ENCODE measurements around the gene PRF1. TPM values are rescaled to one million over a fixed set of nuclear protein-coding genes. Genes with fewer than 3 reads are reported as not detected.

Gene PRF1
- total and polyA plus RNA-seq, 2 donors (not counting 1 experiment from before 2014, with no cell fraction given): not detected

DNA sequence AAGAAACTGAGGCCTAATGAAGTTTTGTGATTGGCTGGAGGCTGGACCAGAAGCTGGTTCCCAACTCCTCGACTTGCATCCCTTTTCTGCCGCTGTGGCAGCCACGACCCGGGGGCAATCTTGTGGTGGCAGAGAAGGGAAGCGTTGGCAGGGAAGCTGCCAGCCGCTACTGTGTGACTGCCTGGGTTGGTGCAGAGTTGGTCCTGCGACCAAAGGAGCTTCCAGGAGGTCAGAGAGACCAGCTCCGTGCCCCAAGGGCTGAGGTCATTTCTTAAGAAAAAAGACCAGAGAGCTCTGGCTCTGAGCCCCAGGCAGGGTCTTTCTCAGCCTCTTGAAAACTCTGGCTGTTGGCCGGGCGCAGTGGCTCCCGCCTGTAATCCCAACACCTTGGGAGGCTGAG lies 47.2 kb downstream of the PRF1 start:
- Histone ChIP-seq H4K20me1 (ENCODE audit: control insufficient read depth, extremely low read depth, insufficient read depth, low read length) (no peaks in the 10 kb centered on the region), H3K79me2 (ENCODE audit: control insufficient read depth, insufficient read depth, low read length) (no peaks in the 10 kb centered on the region), H3K4me1 (ENCODE audit: control insufficient read depth, extremely low read depth, insufficient read depth, low read length) (peaks cover 15% of the 10 kb centered on the region), H3K4me2 (ENCODE audit: extremely low read depth, insufficient read depth, low read length) (no peak overlapping the region), H3K9me3 (ENCODE audit: control insufficient read depth, insufficient read depth, low read depth, low read length) (no peaks in the 10 kb centered on the region), H2AFZ (ENCODE audit: low read length) (no peak overlapping the region), H3K27me3 (ENCODE audit: control insufficient read depth, insufficient read depth, low read length) (no peaks in the 10 kb centered on the region), H3K4me3 (replicated peaks in 1 of 4; ENCODE audit: control extremely low read depth in 1 of 4, insufficient read depth in 1 of 4, low read depth in 3 of 4, low read length in 4 of 4) (no peak overlapping the region), H3K27ac (ENCODE audit: insufficient read depth, low read length) (no peak overlapping the region), H3K9ac (ENCODE audit: insufficient read depth, low read length) (no peak overlapping the region), H3K36me3 (ENCODE audit: control insufficient read depth, insufficient read depth, low read length) (no peaks in the 10 kb centered on the region)
- no peak for TF ChIP-seq EZH2 (IDR thresholded peaks at IDR 0.05; ENCODE audit: low read length, missing control alignments)
- TF ChIP-seq, protein P1, sequence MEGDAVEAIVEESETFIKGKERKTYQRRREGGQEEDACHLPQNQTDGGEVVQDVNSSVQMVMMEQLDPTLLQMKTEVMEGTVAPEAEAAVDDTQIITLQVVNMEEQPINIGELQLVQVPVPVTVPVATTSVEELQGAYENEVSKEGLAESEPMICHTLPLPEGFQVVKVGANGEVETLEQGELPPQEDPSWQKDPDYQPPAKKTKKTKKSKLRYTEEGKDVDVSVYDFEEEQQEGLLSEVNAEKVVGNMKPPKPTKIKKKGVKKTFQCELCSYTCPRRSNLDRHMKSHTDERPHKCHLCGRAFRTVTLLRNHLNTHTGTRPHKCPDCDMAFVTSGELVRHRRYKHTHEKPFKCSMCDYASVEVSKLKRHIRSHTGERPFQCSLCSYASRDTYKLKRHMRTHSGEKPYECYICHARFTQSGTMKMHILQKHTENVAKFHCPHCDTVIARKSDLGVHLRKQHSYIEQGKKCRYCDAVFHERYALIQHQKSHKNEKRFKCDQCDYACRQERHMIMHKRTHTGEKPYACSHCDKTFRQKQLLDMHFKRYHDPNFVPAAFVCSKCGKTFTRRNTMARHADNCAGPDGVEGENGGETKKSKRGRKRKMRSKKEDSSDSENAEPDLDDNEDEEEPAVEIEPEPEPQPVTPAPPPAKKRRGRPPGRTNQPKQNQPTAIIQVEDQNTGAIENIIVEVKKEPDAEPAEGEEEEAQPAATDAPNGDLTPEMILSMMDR (conservative IDR thresholded peaks at IDR 0.05 in 1 of 2, IDR thresholded peaks at IDR 0.05 in 1 of 2; ENCODE audit: low read depth in 1 of 2, low read length in 2 of 2): no peak
- no peak for DNase-seq (ENCODE audit: low read depth in 2 of 2)

DNA sequence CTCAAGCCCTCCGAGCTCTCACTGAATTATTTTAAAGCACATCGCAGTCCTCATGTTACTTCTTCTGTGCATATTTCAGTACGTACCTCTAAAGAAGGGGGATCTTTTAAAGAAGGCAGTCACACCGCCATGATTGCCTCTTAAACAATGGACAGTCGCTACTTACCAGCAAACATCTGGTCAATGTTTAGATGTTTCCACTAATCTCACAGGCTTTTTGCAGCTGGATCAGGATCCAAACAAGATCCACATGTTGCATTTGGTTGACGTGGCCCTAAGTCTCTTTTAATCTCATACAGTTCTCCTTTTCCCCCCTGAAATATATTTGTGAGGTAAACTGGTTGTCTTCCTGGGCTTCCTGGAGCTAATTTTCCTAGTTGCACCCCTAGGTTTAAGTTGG lies 50.0 kb downstream of the PRF1 start:
- Histone ChIP-seq H3K4me2 (ENCODE audit: extremely low read depth, insufficient read depth, low read length) (peak overlapping the region; percentile 1), H3K9ac (ENCODE audit: insufficient read depth, low read length) (peak overlapping the region; percentile 31), H3K4me3 (replicated peaks in 1 of 4; ENCODE audit: control extremely low read depth in 1 of 4, insufficient read depth in 1 of 4, low read depth in 3 of 4, low read length in 4 of 4) (peak overlapping the region in 1 of 4 experiments; percentile 14), H3K36me3 (ENCODE audit: control insufficient read depth, insufficient read depth, low read length) (no peaks in the 10 kb centered on the region), H3K27me3 (ENCODE audit: control insufficient read depth, insufficient read depth, low read length) (no peaks in the 10 kb centered on the region), H3K79me2 (ENCODE audit: control insufficient read depth, insufficient read depth, low read length) (no peaks in the 10 kb centered on the region), H3K27ac (ENCODE audit: insufficient read depth, low read length) (peak overlapping the region; percentile 54), H4K20me1 (ENCODE audit: control insufficient read depth, extremely low read depth, insufficient read depth, low read length) (no peaks in the 10 kb centered on the region), H3K9me3 (ENCODE audit: control insufficient read depth, insufficient read depth, low read depth, low read length) (no peaks in the 10 kb centered on the region), H3K4me1 (ENCODE audit: control insufficient read depth, extremely low read depth, insufficient read depth, low read length) (peaks cover 11% of the 10 kb centered on the region), H2AFZ (ENCODE audit: low read length) (no peak overlapping the region)
- TF ChIP-seq, protein P1 (conservative IDR thresholded peaks at IDR 0.05 in 1 of 2, IDR thresholded peaks at IDR 0.05 in 1 of 2; ENCODE audit: low read depth in 1 of 2, low read length in 2 of 2): no peak
- no peak for TF ChIP-seq EZH2 (IDR thresholded peaks at IDR 0.05; ENCODE audit: low read length, missing control alignments)
- DNase-seq (ENCODE audit: low read depth in 2 of 2): peak in 1 of 2 donors; percentile 41

DNA sequence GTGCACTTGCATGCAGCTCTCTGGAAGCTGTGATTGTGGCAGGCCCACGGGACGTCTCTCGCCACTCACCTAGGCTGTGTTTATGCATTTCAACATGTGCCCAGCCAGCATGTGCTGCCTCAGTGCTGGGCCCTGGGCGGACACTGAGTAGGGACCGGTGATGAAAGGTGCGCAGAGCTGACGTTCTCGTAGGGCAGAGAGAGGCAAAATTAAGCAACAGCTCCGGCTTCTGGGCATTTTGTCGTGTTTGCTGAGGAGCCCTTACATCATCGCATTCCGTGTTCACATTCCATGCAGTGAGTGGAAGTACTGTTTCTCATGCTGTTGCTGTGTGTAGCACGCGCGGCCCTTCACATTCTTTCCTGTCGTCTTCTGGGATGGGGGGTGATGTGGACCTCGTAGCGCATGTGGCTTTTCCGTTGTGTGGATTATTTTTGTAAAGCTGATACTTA lies 50.5 kb downstream of the PRF1 start:
- Histone ChIP-seq H3K79me2 (ENCODE audit: control insufficient read depth, insufficient read depth, low read length) (no peaks in the 10 kb centered on the region), H3K27ac (ENCODE audit: insufficient read depth, low read length) (peak overlapping the region; percentile 54), H3K27me3 (ENCODE audit: control insufficient read depth, insufficient read depth, low read length) (no peaks in the 10 kb centered on the region), H3K4me1 (ENCODE audit: control insufficient read depth, extremely low read depth, insufficient read depth, low read length) (peaks cover 11% of the 10 kb centered on the region), H2AFZ (ENCODE audit: low read length) (no peak overlapping the region), H3K9ac (ENCODE audit: insufficient read depth, low read length) (no peak overlapping the region), H3K4me3 (replicated peaks in 1 of 4; ENCODE audit: control extremely low read depth in 1 of 4, insufficient read depth in 1 of 4, low read depth in 3 of 4, low read length in 4 of 4) (no peak overlapping the region), H3K4me2 (ENCODE audit: extremely low read depth, insufficient read depth, low read length) (peak overlapping the region; percentile 1), H4K20me1 (ENCODE audit: control insufficient read depth, extremely low read depth, insufficient read depth, low read length) (no peaks in the 10 kb centered on the region), H3K9me3 (ENCODE audit: control insufficient read depth, insufficient read depth, low read depth, low read length) (no peaks in the 10 kb centered on the region), H3K36me3 (ENCODE audit: control insufficient read depth, insufficient read depth, low read length) (no peaks in the 10 kb centered on the region)
- no peak for TF ChIP-seq EZH2 (IDR thresholded peaks at IDR 0.05; ENCODE audit: low read length, missing control alignments)
- TF ChIP-seq, protein P1 (conservative IDR thresholded peaks at IDR 0.05 in 1 of 2, IDR thresholded peaks at IDR 0.05 in 1 of 2; ENCODE audit: low read depth in 1 of 2, low read length in 2 of 2): no peak
- DNase-seq (ENCODE audit: low read depth in 2 of 2): peak; percentile 90 to 93
